BLaER1 treated with 17β-estradiol and CSF1 and Interleukin-3, amounts not matched to agents 10 nM and 100 nM (cell line): ENCODE results near the gene ARHGAP26.
"Not testable (repeated sequence)": the region's sequence is repeated elsewhere in the genome, so short reads cannot be mapped to it uniquely, and the experiment has no call there.

Experiments used
- H3K27ac ChIP-seq, 11 experiments: shearing (Covaris generic); formaldehyde crosslinking; 2 replicates each; pipeline ENCODE4 v1.8.1; 2022
- H3K27me3 ChIP-seq, 11 experiments: shearing (Covaris generic); formaldehyde crosslinking; 2 replicates each; pipeline ENCODE4 v1.8.1; 2022
- H3K36me3 ChIP-seq, 11 experiments: shearing (Covaris generic); formaldehyde crosslinking; 2 replicates each; pipeline ENCODE4 v1.8.1; 2022
- H3K4me1 ChIP-seq, 10 experiments: shearing (Covaris generic); formaldehyde crosslinking; 2 replicates each; pipeline ENCODE4 v1.8.1; 2022
- H3K4me2 ChIP-seq, 11 experiments: shearing (Covaris generic); formaldehyde crosslinking; 2 replicates each; pipeline ENCODE4 v1.8.1; 2022
- H3K4me3 ChIP-seq, 10 experiments: shearing (Covaris generic); formaldehyde crosslinking; 2 replicates each; pipeline ENCODE4 v1.8.1; 2022
- H3K9ac ChIP-seq, 11 experiments: shearing (Covaris generic); formaldehyde crosslinking; 2 replicates each; pipeline ENCODE4 v1.8.1; 2022
- H3K9me3 ChIP-seq, 11 experiments: shearing (Covaris generic); formaldehyde crosslinking; replicated peaks in 1 of 11; 2 replicates each; pipeline ENCODE4 v1.8.1; 2022
- H4K20me1 ChIP-seq, 11 experiments: shearing (Covaris generic); formaldehyde crosslinking; 2 replicates each; pipeline ENCODE4 v1.8.1; 2022
- Cebpa-rat ChIP-seq, 11 experiments: shearing (Covaris generic); IDR thresholded peaks; 2 replicates each; pipeline ENCODE4 v1.8.1; 2022

The ARHGAP26 gene

GRCh38 chr5:142945321-142945720, 175.1 kb downstream of the ARHGAP26 start:
- Histone ChIP-seq H3K27ac (no peak overlapping the region), H4K20me1 (peaks cover 0 to 47% (median 0%) of the 10 kb centered on the region in 11 experiments; a peak in 4 of 22 replicates), H3K9ac (no peak overlapping the region), H3K4me1 (peaks cover 0 to 58% (median 2%) of the 10 kb centered on the region in 10 experiments; a peak in 9 of 20 replicates), H3K4me2 (peak overlapping the region in 1 of 11 experiments; percentile 27; a peak in 1 of 22 replicates), H3K9me3 (peaks cover 0 to 12% (median 0%) of the 10 kb centered on the region in 11 experiments; a peak in 7 of 22 replicates), H3K27me3 (no peaks in the 10 kb centered on the region), H3K36me3 (peaks cover 0 to 90% (median 2%) of the 10 kb centered on the region in 11 experiments; a peak in 10 of 22 replicates), H3K4me3 (no peak overlapping the region)
- TF ChIP-seq Cebpa-rat (IDR thresholded peaks at IDR 0.05): no peak

DNA sequence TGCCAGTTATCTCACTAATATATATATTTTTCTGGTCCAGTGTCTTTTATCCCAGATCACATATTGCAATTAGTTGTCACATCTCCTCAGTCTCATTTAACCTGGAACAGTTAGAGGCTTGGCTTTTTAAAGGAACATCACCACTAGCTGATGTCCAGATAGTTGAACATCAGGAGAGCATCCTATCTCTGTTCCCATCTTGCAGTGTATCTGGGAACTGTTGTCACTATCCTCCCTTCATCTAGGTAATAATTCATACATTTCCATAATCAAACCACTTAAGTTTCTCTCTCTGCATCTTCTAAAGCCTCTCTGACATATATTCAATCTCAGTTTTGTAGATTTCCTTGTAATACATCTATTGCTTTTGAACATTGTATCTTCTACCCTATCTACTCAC, 175.7 kb downstream of the ARHGAP26 start:
- Histone ChIP-seq H3K4me1 (peaks cover 0 to 58% (median 5%) of the 10 kb centered on the region in 10 experiments; a peak in 9 of 20 replicates), H3K36me3 (peaks cover 0 to 85% (median 0%) of the 10 kb centered on the region in 11 experiments; a peak in 10 of 22 replicates), H3K4me2 (peak overlapping the region in 2 of 11 experiments; percentile 40 to 63; a peak in 3 of 22 replicates)

DNA sequence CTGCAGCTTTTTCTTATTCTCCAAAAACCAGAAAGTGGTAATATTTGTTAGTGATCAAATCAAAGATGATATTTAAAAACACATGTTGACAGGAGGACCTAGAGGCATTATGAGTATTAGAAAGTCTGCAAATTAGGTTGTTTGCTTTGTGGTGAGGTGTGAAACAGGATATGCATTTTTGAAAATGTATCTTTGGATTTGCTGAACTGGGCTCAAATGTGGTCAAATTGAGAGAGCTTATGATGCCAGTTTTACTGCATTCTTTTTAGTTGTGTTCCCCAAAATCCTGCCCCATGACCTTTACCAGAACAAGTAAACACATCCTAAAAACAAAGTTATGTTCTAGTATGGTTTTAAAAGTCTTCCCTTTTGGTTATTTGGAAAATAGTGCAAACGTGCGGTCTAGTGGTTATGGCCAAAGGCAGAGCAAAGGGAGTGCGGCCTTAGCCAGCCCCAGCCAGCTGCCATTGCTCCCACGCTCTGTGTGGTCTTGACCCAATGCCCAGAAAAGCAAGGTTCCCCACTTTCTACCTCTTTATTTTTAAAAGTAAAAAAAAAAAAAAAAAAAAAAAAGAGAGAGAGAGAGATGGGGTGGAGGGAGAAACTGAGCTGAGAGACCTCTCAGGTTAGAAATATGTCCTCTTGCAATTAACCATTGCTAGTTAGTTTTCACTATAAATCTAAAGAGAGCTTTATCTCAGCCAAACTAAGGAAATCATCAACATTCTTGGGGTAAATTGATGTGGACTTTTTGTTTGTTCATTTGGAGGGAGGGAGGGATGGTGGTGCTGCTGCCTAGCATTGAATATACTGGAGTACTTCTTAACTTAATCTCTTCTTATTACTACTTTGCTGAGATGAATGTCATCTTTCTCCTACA, 176.6 kb downstream of the ARHGAP26 start:
- Histone ChIP-seq H3K27ac (peak overlapping the region in 1 of 11 experiments; percentile 5; a peak in 1 of 22 replicates), H3K9me3 (peaks cover 0 to 16% (median 2%) of the 10 kb centered on the region in 11 experiments; a peak in 7 of 22 replicates), H3K4me1 (peaks cover 0 to 65% (median 2%) of the 10 kb centered on the region in 10 experiments; a peak in 9 of 20 replicates), H3K27me3 (no peaks in the 10 kb centered on the region), H3K36me3 (peaks cover 0 to 90% (median 0%) of the 10 kb centered on the region in 11 experiments; a peak in 10 of 22 replicates), H3K4me3 (no peak overlapping the region), H4K20me1 (peaks cover 0 to 48% (median 0%) of the 10 kb centered on the region in 11 experiments; a peak in 5 of 22 replicates), H3K4me2 (peak overlapping the region in 2 of 11 experiments; percentile 40 to 63; a peak in 4 of 22 replicates), H3K9ac (no peak overlapping the region)
- no peak for TF ChIP-seq Cebpa-rat (IDR thresholded peaks at IDR 0.05)

More for the DNA sequence above, 175.7 kb downstream of the ARHGAP26 start:
- Histone ChIP-seq H3K9me3 (peaks cover 0 to 9% (median 0%) of the 10 kb centered on the region in 11 experiments; a peak in 3 of 22 replicates), H3K9ac (no peak overlapping the region), H4K20me1 (peaks cover 0 to 50% (median 0%) of the 10 kb centered on the region in 11 experiments; a peak in 4 of 22 replicates), H3K27ac (no peak overlapping the region), H3K4me3 (no peak overlapping the region), H3K27me3 (no peaks in the 10 kb centered on the region)
- TF ChIP-seq Cebpa-rat (IDR thresholded peaks at IDR 0.05): no peak

- Histone ChIP-seq H3K4me1 (peaks cover 0 to 63% (median 2%) of the 10 kb centered on the region in 10 experiments; a peak in 9 of 20 replicates), H3K4me2 (no peak overlapping the region), H3K9me3 (peaks cover 0 to 18% (median 6%) of the 10 kb centered on the region in 11 experiments; a peak in 8 of 22 replicates), H3K4me3 (no peak overlapping the region), H3K9ac (no peak overlapping the region), H3K27ac (no peak overlapping the region), H3K36me3 (peaks cover 0 to 90% (median 6%) of the 10 kb centered on the region in 11 experiments; a peak in 11 of 22 replicates), H4K20me1 (peaks cover 0 to 53% (median 0%) of the 10 kb centered on the region in 11 experiments; a peak in 5 of 22 replicates), H3K27me3 (no peaks in the 10 kb centered on the region)
- no peak for TF ChIP-seq Cebpa-rat (IDR thresholded peaks at IDR 0.05)
These were observed 177.2 kb downstream of the ARHGAP26 start for GRCh38 chr5:142947427-142947709.

DNA sequence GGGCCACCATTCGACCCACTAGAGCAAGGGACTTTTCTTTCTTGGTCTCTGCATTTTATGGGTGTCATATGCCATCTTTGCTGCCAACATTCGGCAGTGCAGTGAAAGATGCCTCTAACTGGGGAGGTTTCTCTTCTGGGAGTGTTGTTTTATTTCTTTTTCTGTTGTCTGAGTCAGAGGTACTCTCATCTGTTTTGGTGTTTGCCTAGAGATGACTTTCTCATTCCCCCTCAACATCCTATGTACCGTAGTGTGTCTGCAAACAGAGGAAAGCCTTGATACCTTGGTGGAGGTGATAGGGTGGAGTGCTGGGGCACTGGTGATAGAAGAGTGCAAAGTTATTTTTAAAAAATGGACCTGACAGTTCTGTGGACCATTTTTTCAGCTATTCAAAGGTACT, 182.1 kb downstream of the ARHGAP26 start:
- Histone ChIP-seq H4K20me1 (peaks cover 0 to 16% (median 0%) of the 10 kb centered on the region in 11 experiments; a peak in 3 of 22 replicates), H3K4me1 (peaks cover 0 to 36% (median 2%) of the 10 kb centered on the region in 10 experiments; a peak in 9 of 20 replicates), H3K4me2 (no peak overlapping the region), H3K4me3 (no peak overlapping the region), H3K27me3 (no peaks in the 10 kb centered on the region), H3K36me3 (peaks cover 0 to 94% (median 25%) of the 10 kb centered on the region in 11 experiments; a peak in 13 of 22 replicates), H3K9ac (no peak overlapping the region), H3K9me3 (peaks cover 0 to 58% (median 28%) of the 10 kb centered on the region in 11 experiments; a peak in 20 of 22 replicates), H3K27ac (no peak overlapping the region)
- no peak for TF ChIP-seq Cebpa-rat (IDR thresholded peaks at IDR 0.05)

- not testable (repeated sequence) for H3K27me3 ChIP-seq, H3K4me3 ChIP-seq, H3K27ac ChIP-seq, H3K4me2 ChIP-seq, H3K9ac ChIP-seq
- Histone ChIP-seq H3K9me3 (peaks cover 0 to 52% (median 33%) of the 10 kb centered on the region in 11 experiments; a peak in 20 of 22 replicates), H3K4me1 (peaks cover 0 to 42% (median 2%) of the 10 kb centered on the region in 10 experiments; a peak in 9 of 20 replicates), H3K36me3 (peaks cover 0 to 94% (median 25%) of the 10 kb centered on the region in 11 experiments; a peak in 13 of 22 replicates), H4K20me1 (peaks cover 0 to 14% (median 0%) of the 10 kb centered on the region in 11 experiments; a peak in 3 of 22 replicates)
These were observed 182.7 kb downstream of the ARHGAP26 start for GRCh38 chr5:142952871-142953270.

- no peak for TF ChIP-seq Cebpa-rat (IDR thresholded peaks at IDR 0.05)
- H3K36me3 ChIP-seq: peaks cover 0 to 94% (median 25%) of the 10 kb centered on the region in 11 experiments; a peak in 13 of 22 replicates
- H3K27ac ChIP-seq: no peak overlapping the region
These were observed 184.3 kb downstream of the ARHGAP26 start for GRCh38 chr5:142954455-142954854.

GRCh38 chr5:142955628-142956027, 185.5 kb downstream of the ARHGAP26 start:
- no peaks in the 10 kb centered on the region for H3K27me3 ChIP-seq
- H3K4me2 ChIP-seq: no peak overlapping the region
- no peak for TF ChIP-seq Cebpa-rat (IDR thresholded peaks at IDR 0.05)
- H3K4me1 ChIP-seq: peaks cover 11 to 55% (median 16%) of the 10 kb centered on the region in 10 experiments
- peaks cover 0 to 54% (median 37%) of the 10 kb centered on the region in 11 experiments; a peak in 20 of 22 replicates for H3K9me3 ChIP-seq
- H3K27ac ChIP-seq: no peak overlapping the region
- H3K4me3 ChIP-seq: no peak overlapping the region
- H4K20me1 ChIP-seq: peaks cover 0 to 6% (median 0%) of the 10 kb centered on the region in 11 experiments; a peak in 3 of 22 replicates
- H3K36me3 ChIP-seq: peaks cover 0 to 94% (median 25%) of the 10 kb centered on the region in 11 experiments; a peak in 14 of 22 replicates
- no peak overlapping the region for H3K9ac ChIP-seq

More at GRCh38 chr5:142954455-142954854, 184.3 kb downstream of the ARHGAP26 start:
- peaks cover 0 to 50% (median 33%) of the 10 kb centered on the region in 11 experiments; a peak in 20 of 22 replicates for H3K9me3 ChIP-seq
- no peak overlapping the region for H3K9ac ChIP-seq
- no peak overlapping the region for H3K4me2 ChIP-seq
- peaks cover 6 to 55% (median 14%) of the 10 kb centered on the region in 10 experiments for H3K4me1 ChIP-seq
- peaks cover 0 to 14% (median 0%) of the 10 kb centered on the region in 11 experiments; a peak in 3 of 22 replicates for H4K20me1 ChIP-seq
- no peaks in the 10 kb centered on the region for H3K27me3 ChIP-seq
- H3K4me3 ChIP-seq: no peak overlapping the region
